Lower leg skin (tissue), 3 donors: ENCODE results near the gene ADCY1.

Experiments
- POLR2A ChIP-seq, 2 donors: fragments of 450-650 bp; IDR thresholded peaks; one replicate each; pipeline ENCODE4 v1.6.1; 2016 to 2017; ENCODE audit warnings: antibody characterized with exemption in 2 of 2, mild to moderate bottlenecking in 1 of 2, moderate library complexity in 1 of 2
- TF ChIP-seq, protein P1 (sequence below), 3 donors: fragments of 450-650 bp; IDR thresholded peaks; one replicate each; pipeline ENCODE4 v1.5.1; 2016; ENCODE audit warnings: antibody characterized with exemption in 3 of 3, mild to moderate bottlenecking in 3 of 3, moderate library complexity in 2 of 3

DNA sequence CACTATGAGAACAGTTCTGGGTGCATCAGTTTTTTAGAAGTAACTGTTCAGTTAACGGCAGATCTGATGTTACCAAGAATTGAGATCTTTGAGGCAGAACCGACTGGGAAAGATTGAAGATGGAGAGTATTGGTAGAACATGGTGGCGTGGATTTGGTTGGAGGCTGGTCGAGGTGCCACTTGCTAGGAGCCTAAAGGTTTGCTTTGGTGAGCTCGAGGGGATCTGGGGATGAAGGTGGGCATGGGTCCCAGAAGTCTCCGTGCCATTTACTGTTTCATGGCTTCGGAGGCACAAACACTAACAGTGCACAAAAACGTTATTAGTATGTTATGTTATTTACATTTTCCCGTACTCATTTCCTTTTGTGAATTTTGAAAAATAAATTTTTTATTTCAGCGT, 81.4 kb downstream of the ADCY1 start:
- TF ChIP-seq, protein P1, sequence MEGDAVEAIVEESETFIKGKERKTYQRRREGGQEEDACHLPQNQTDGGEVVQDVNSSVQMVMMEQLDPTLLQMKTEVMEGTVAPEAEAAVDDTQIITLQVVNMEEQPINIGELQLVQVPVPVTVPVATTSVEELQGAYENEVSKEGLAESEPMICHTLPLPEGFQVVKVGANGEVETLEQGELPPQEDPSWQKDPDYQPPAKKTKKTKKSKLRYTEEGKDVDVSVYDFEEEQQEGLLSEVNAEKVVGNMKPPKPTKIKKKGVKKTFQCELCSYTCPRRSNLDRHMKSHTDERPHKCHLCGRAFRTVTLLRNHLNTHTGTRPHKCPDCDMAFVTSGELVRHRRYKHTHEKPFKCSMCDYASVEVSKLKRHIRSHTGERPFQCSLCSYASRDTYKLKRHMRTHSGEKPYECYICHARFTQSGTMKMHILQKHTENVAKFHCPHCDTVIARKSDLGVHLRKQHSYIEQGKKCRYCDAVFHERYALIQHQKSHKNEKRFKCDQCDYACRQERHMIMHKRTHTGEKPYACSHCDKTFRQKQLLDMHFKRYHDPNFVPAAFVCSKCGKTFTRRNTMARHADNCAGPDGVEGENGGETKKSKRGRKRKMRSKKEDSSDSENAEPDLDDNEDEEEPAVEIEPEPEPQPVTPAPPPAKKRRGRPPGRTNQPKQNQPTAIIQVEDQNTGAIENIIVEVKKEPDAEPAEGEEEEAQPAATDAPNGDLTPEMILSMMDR (IDR thresholded peaks at IDR 0.05) = no peak
- TF ChIP-seq POLR2A (IDR thresholded peaks at IDR 0.05) = no peak
